Fibroblast of lung (primary cell): ENCODE results near the gene AGAP1.

Experiments used
- EZH2 ChIP-seq: IDR thresholded peaks from 2 replicates; pipeline ENCODE4 v1.5.1; 2012; ENCODE audit warnings: low read length, control low read depth, mild to moderate bottlenecking; ENCODE audit errors: missing control alignments
- TF ChIP-seq, protein P1 (sequence below), 2 donors: IDR thresholded peaks in 1 of 2; conservative IDR thresholded peaks in 1 of 2; 1 replicate in 1 of 2; 2 replicates in 1 of 2; pipeline ENCODE4 v1.5.1; 2011 to 2012; ENCODE audit warnings: low read length in 2 of 2, control low read depth in 1 of 2, inconsistent platforms in 1 of 2, low read depth in 1 of 2, mild to moderate bottlenecking in 1 of 2

GRCh38 chr2:236170590-236171165 lies 676.8 kb downstream of the AGAP1 start:
- TF ChIP-seq, protein P1, sequence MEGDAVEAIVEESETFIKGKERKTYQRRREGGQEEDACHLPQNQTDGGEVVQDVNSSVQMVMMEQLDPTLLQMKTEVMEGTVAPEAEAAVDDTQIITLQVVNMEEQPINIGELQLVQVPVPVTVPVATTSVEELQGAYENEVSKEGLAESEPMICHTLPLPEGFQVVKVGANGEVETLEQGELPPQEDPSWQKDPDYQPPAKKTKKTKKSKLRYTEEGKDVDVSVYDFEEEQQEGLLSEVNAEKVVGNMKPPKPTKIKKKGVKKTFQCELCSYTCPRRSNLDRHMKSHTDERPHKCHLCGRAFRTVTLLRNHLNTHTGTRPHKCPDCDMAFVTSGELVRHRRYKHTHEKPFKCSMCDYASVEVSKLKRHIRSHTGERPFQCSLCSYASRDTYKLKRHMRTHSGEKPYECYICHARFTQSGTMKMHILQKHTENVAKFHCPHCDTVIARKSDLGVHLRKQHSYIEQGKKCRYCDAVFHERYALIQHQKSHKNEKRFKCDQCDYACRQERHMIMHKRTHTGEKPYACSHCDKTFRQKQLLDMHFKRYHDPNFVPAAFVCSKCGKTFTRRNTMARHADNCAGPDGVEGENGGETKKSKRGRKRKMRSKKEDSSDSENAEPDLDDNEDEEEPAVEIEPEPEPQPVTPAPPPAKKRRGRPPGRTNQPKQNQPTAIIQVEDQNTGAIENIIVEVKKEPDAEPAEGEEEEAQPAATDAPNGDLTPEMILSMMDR (conservative IDR thresholded peaks at IDR 0.05 in 1 of 2, IDR thresholded peaks at IDR 0.05 in 1 of 2; ENCODE audit: low read depth in 1 of 2, low read length in 2 of 2), result no peak
- TF ChIP-seq EZH2, result no peak
